Stimulated activated CD8-positive, alpha-beta memory T cell treated with anti-CD3 and anti-CD28 coated beads, Interleukin-15, amount 100 ng/mL, for 4 hours (primary cell): Measurements from ENCODE around the gene HOXB6.

ENCODE experiments used
- DNase-seq, 2 donors: peaks; one replicate each; pipeline ENCODE4 v3.0.0-alpha.2; 2020; ENCODE audit warnings: low read depth in 2 of 2

Gene HOXB6

DNA sequence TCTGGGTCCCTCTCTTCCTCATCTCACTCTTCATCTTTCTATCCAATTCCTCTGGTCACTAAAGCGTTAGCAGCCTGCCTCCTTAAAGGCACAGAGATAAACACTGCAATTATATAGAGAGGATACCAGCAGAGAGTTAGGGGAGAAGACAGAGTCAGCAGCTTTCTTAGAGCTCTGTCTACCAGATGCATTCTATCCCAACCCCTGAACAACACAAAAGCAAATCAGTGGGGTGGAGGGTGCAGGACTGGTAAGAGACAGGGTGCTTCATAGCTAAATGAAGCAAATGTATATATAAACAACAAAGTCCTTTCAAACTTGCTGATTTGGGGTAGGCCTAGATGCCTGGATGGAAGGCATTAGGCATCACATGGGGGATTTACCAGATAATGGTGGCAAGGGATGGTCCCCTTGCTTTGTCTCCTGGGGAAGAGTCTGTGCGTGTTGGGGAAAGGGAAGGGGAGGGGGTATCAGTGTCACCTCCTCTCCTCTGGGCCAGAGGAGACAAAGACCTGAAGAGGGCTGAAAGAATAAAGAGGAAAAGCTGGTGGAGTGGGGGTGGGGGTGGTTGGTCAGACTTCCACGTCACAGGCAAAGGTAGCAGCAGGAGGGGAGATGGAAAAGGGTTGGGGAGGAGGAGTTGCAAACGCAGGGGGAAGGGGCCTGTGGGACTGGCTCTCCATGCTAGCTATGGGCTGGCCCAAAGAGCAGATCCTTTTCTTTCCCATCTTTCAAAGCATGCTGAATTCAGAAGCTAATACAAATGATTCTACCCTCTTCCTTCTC lies 38.7 kb downstream of the HOXB6 start:
- no peak for DNase-seq

DNA sequence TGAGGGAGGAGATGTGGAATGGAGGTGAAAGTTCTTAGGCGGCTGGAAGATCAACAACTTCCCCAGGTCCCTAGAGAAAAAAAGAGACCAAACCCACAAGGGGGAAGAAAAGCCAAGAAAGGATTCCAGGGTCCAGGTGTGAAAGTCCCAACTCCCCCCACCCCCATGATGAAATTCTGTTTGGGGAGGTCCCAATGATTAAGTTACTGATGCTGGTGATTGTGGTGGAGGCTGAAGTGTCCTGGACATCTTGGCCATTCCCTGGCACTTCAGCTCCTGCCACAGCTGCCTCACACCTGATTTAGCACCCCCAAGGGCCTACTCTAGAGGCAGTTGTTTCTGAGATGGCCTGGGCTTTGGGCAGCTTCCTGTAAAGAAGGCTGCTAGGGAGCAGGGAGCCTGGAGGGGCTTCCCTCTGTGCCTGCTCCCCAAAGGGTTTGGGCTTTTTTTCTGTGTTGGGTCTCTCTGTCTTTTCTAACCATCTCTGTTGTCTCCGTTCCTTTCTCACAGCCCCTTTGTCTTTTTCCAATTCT lies 39.7 kb downstream of the HOXB6 start:
- DNase-seq: no peak

DNA sequence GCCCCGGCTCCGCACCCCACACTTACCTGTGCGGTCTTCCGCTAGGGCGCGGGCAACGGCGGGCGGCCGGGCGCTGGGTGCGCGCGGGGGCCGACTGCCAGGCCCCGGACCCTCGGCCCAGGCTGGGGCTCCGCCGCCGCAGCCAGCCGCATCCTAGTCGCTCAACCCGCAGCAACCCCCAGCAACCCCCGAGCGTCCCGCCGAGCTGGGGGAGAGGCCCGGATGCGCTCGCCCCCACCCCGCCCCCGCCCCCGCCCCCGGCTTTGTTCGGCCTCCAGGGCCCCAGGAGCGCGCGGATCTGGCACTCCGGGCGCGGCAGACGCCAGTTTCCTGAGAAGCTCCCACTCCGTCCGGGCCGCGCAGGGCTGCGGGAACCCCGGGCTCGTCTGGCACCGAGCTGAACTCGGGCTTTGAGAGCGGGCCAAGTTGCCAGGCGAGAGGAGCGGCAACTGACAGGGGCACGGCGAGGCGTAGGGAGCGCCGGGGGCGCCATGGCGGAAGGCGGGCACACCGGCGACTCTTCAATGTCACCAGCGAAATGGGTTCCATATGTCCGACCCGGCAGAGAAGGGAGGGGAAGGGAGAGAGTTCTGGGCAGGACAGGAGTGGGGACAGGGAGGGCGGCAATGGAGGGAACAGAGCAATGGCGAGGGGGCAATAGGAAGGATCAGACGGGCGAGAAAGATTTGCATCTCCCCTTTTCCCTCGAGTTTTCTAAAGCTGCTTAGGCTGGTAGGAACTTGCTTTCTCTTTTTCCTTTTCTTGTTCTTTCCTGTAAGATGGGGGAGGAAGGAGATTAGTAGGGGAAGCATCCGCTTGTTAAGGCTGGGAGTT lies 40.4 kb downstream of the HOXB6 start:
- DNase-seq: no peak

DNA sequence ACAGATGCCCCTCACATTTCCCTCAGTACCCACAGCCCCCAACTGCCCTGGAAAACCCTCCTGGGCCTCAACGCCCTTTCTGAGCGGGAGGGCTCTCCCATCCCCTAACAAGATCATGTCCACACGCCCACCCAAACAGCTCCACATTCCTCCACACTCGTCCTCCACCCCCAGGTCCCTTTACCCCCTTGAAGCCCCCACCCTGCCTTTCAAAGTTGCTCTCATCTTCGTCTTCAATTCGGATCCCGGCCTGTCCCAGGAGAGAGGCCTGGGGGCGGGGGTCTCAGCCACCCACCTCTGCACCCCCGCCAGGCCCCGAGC lies 41.0 kb downstream of the HOXB6 start:
- DNase-seq: no peak

DNA sequence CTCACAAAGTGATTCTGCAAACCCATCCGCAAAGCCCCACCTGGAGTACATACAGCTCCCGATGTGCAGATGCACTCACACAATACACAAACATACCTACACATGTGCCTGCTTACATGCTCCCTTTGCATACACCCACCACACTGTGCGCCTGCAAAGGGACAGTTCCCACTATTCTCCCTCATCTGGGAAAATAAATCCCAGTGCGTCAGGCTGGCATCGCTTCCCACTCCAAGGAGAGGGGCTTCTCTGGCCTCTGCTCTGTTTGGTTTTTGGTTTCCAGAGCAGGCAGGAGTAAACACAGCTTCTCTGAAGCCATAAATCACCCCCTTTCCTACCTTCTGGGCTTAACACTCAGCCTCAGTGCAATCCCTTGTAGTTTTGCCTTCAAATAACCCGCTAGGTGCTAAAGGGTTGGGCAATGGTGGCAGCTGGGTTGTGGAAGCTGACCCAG lies 41.4 kb downstream of the HOXB6 start:
- DNase-seq: no peak

DNA sequence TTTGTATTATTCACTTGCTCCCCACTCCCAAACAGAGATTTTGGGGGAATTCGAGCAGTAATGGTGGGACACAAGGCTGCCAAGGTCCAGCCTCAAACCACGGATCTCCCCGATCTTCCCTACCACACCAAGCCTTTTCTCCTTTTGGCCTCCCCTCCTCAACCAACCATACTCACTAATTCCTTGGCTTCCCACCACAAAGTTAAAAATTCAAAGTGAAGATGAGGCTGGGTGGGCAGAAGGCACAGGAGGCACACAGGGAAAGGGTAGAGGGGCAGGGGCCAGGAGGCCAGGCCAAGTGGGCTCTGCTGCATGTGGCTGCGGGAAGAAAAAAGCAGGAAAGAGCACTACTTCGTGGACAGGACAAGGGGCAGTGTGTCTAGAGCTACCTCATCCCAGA lies 41.9 kb downstream of the HOXB6 start:
- no peak for DNase-seq

DNA sequence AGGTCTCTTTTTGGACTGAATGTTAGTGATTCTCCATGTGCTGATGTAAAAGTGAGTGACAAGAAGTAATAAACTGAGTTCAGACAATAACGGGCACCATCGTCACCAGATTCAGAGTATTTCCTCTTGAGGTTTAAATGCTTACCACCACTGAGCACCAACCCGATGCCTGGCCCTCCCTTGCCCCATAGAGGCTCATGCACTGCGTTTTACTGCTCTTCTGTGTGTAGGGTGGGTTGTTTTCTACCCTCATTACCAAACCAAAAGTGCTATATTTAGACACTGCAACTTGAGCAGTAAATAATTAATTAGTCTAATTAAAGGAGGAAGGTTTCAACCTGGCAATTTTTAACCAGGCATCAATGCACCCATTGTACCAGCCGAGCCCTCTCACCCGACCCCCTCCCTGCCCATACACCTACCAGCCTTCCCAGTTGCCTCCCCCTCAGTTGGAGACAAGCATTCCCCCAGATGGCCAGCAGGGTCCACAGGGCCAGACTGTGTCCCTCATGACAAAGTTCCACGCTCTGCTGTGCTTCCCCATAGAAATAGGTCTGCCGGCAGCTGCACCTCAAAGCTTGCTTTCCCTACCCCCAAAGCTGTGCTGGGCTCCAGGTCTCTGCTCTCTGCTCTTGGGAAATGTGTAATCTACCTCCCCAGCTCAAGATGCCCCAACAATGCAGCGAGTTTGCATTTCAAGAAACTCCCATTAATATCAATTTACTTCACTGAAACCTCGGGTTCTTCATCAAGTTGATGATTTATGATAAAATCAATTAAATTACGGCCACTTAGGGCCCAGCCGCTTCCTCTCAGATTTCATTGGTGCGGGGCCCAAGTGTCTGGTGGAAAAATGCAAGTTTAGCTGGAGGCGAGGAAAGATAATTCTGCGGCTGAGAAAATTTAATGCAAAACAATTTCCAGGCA lies 42.6 kb downstream of the HOXB6 start:
- DNase-seq: no peak

DNA sequence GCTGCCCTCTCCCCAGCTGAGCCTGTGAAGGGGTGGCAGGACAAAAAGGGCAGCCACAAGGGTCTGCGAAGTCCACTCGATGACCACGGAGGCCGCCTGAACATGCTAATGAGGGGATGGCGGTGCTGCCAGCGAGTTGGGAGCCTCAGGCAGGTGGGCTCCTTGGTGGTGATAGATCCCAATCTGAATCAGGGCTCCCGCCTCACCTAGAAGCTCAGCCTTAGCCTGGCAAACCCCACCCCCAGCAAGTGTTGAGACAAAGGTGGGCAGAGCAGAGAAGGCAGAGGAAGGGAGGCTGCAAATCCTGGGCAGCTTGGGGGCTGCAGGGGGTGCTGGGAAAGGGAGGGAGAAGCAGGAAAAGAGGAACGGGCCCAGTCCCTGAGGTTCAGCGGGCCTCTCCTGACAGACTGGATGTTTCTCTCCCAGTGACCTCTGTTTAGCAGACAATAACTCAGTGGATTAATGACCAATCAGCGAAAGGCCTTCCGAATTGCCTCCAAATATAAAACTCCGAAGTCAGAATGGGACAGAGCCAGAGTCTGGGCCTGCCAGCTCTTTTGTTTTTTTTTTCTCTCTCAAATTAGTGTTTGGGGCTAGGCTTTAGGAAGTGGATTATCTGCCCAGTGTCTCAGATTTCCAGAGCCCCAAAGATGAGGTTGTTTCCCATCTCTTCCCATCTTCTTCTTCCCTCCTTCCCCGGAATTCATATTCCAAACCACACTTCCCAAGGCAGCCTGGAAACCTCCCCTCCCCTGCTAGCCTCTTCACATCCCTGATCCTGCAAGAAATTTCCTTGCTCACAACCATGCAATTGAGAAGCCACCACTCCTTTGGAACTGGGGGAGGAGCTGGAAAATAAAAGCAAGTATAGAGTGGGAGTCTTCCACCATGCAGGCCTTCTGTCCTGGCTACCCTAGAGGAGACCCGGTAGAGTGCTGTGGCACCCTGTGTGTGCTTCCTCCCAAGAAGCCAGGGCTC lies 44.7 kb downstream of the HOXB6 start:
- no peak for DNase-seq

DNA sequence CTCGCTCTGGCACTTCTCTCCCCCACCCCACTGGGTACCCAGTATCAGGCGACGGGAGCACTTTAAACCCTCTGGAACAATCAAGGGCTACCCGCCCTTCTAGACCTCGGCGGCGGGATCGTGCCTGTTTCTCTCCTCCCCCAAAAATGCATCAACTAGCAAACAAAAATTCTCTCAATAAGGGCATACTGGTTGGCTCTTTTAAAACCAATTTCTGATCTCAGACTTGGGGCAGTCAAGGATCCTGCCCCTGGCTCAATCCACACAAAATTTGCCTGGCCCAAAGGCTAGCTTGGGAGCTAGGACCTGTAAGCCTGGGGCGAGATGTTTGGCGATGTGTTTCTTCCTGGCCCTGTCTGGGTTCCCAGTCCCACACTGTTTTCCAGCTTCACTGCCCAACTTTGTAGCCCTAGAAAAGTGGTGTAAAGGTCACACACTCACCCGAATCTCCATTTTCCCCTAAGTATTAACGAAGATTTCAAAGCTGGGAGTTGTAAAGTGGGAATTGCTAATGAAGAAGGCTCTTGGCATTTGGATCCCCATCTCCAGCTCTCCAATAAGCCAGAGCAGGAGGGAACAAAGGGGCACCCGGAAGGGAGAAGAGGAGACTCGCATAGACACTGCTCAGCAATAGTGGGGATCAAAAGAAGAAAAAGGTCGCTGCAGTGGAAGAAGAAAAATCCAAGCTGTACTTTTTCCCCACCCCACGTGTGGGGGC lies 45.5 kb downstream of the HOXB6 start:
- DNase-seq: no peak

DNA sequence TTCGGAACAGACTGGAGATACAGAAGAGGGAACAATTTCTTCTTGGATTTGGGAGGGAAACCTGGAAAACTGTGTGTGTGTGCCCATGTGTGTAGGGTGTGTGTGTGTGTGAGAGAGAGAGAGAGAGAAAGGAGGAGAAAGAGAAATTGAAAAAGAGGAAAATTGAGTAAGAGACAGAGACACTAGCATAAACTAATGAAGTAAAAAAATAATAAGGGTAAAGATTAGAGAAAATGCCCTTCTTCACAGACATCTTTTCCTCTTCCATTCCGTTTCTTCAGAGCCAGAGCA lies 46.0 kb downstream of the HOXB6 start:
- no peak for DNase-seq

DNA sequence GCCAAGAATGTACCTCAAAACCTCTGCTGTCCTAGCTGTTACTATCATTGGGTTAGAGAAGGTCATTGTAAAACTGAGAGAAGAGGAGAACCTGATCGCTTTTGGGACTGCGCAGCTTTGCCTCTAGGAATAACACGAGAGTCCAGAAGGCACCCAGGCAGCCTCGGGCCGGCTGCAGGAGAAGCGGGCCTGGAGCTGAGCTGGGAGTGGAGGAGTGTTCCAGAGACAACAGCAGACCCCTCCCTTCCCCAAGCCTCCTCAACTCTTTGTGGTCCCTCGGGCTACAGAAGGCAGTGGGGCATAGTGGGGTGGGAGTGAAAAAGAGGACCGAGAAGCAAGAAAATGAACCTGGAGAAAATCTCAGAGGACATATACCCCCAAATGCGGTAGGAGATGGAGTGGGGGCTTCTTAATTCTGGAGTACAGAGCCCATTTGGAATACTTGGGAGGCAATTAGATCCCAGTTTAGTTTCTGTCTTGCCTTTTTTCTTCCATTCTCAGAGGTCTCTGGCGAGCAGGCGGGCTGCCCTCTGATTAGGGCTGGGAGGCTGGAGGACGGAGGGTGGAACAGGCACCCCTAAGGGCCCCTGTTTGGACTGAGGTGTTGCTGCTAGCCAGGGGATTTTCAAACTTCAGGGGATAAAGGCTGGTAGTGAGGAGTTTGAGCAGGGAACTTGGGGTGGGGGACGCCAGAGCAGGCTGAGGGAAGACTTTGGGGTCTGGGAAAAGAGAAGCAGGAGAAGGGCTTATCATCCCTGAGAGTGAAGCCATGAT lies 46.5 kb downstream of the HOXB6 start:
- no peak for DNase-seq

DNA sequence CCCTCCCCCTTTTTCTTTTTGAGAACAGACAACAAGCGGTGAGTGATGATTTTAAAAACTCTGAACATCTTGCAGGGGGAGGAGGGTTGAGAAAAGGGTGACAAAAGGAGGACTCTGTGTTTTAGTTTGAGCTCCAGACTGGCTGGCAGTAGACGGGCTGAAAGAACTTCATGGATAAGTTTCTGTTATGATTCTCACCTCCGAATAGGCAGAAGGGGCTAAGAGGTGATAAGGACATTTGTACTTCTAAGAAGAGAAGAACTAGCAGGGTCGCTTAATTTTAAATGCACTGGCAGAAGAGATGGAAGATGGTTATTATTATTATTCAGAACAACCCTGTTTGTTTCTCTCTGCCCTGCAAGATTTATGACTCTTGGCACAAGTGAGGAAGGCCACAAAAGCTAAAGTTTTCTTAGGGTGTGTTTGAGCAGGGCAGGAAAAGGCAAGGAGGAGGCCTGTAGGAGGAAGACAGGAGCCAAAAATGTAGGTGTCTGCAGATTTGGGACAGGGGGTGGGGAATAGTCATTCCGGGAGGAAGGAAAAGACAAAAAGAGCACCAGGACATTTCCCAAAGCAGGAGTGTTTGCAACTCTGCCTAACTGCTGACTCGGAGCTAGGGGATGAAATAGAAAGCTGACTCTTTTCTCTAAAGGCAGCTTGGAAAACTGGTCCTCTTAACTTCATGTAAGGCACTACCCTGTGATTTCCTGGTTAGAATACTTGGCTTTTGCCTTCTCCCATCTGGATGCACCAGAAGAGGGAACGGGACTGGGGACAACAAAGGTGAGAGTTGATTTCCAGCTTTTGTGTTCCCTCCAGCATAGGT lies 48.0 kb downstream of the HOXB6 start:
- DNase-seq: no peak

DNA sequence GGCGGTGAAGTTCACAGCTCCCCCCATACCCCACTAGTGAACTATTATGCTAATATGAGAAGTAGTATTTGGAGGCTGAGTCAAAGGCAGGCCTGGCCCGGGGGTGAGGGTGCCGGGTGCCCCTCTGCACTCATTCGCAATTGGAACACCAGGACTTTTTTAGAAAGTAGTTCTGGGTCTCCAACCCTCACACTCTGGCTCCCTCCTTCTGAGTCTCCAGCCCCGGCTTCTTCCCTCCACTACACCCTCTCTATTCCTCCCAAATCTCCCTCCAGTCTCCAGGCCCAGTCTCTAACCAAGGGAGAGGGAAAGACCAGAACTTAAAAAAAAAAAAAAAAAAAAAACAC lies 48.6 kb downstream of the HOXB6 start:
- DNase-seq: no peak

DNA sequence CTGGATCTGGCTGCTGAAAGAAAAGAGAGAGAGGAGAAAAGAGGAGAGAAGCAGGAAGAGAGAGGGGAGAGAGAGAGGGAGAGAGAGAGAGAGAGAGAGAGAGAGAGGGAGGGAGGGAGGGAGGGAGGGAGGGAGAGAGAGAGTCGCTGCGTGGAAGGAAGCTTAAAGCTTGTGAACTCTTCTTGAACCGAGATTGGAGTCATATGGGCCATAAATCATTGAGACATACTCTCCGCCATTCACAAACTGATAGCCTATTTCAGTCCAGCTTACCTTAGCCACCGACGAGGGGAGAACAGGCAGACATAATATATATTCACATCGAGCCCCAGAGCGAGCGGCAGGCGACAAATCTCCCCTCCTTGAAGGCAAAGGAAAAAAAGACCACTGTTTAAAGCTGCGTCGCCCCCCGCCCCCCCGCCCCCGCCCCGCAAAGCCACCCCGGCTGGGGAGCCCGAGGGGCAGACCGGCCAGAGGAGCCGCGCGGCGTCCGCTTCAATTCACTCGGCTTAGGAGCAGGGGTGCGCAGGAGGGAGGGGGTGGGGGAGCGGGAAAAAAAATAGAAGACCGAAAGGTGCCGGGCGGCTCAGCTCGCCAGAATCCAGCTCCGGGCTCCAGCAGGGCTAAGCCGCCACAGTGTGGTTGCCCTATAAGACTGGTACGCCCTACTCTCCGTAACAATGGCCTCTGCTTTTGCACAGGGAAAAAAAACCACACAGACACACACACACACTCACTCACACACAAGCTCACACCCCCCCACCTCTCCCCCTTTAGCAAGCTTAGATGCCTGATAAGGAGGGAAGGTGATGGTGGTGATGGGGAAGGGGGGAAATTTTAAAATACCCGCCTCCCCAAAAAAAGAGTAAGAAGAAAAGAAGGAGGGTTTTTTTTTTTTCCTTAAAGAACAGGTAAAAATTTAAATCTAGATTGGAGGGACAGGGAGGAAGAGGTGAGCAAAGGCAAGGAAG lies 49.2 kb downstream of the HOXB6 start:
- no peak for DNase-seq

DNA sequence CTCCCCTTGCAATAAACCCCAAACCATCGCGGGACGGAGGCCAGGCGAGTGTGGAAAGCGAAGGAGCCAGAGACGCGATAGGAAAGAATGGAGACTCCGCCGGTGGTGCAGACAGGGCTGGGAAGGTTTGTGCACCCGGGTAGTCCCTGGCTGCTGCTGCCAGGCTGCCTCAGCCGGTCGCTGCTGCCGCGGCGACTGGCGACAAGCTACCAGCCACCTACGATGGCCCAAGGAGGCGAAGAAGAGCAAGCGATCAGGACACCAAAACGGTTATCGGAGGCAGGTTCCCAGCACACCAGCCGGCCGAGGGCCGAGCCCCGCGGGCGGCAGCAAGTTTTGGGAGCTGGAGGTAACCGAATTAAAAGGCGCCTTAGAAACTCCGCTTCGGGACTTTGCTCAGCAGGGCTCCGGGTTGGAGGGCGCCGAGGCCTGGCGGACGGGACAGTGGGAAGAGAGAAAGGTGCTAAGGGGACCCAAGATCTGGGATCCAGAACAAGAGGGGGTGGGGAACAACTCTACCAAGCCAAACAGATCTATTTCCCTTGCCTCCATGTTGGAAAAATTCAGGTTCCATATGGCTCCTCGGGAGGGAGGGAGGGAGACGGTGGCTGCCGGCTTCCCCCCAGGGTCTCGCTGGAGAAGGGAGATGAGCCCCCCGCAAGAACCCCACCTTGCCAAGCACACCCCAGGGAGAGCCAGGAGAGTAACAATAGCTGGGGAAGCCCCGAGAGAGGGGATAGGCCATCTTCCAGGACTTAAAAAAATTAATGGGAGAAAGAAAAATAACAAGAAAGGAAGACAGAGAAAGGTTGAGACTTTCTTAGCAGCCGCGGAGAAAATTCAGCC lies 50.2 kb downstream of the HOXB6 start:
- DNase-seq: no peak

DNA sequence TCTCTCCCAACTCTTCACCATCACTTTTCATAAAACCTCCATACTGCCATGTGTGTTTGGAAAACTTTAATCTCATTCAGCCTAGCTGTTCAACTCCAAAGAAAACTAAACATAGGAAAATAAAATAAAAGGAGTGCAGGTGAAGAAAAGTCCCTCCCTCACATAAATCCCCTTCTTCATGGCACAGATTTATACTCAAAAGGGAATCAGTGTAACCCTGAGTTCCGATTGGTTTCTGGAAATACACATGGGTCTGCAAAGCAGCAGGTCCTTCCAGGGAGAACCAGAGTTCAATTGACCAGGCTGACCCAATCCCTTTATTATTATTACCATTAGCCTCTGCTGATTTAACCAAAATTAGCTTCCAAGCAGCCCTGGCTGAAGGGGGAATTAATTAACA lies 51.0 kb downstream of the HOXB6 start:
- no peak for DNase-seq

DNA sequence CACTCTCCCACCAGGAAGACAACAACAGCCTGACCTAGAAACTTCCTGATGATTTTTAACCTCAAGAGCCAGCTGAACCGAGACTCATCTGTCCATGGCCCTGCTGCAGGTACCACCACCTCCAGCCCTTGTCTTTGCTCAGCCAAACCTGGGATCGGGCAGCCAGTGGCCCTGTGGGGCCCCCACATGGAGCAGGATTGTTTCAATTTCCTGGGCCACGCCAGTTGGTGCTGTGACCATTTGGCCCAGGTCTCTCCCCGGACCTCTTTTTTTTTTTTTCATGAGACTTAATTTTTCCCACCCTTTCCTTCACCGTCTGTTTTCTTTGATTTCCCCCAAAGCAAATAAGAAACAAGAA lies 51.6 kb downstream of the HOXB6 start:
- DNase-seq: no peak
